ENCODE data around the gene LAMA2.

LAMA2 gene

DNA sequence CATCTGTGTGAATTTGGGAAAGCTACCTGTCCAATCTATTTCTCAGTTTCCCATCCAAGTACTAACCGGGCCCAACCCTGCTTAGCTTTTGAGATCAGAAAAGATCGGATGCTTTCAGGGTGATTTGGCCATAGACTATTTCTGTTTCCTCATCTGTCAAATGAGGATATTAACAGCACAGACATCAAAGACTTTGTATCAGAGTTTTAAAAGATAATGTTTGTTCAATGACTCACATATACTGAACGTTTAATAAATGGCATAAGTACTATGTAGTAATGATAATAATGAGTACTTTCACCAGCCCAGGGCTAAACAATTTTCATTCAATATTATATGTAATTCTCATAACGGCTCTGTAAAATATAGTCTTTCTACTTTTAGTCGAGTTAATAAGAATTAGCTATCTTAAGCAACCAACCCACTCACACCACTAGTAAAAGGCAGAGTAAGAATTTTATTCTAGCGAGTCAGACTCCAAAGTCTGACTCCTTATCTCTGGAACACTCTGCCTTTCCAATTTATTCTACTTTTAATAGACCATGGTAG lies 610.5 kb downstream of the LAMA2 start:
- no peak overlapping the region for H3K4me3 ChIP-seq (ENCODE audit: low read length)
- no peaks in the 10 kb centered on the region for H3K27me3 ChIP-seq (ENCODE audit: low read depth, low read length)
- H3K36me3 ChIP-seq (replicated peaks; ENCODE audit: low read depth, low read length), result no peaks in the 10 kb centered on the region
- H4K20me1 ChIP-seq (ENCODE audit: insufficient read depth, low read length), result no peaks in the 10 kb centered on the region
- H3K9me3 ChIP-seq (ENCODE audit: insufficient read depth, low read length), result no peaks in the 10 kb centered on the region
- no peak overlapping the region for H3K9ac ChIP-seq (ENCODE audit: low read length)
- no peak overlapping the region for H3K4me2 ChIP-seq (ENCODE audit: low read length)
- peaks cover 24% of the 10 kb centered on the region for H3K4me1 ChIP-seq (ENCODE audit: low read length)
- no peak for TF ChIP-seq EZH2phosphoT487 (IDR thresholded peaks at IDR 0.05; ENCODE audit: low read depth)
- TF ChIP-seq, protein P1, sequence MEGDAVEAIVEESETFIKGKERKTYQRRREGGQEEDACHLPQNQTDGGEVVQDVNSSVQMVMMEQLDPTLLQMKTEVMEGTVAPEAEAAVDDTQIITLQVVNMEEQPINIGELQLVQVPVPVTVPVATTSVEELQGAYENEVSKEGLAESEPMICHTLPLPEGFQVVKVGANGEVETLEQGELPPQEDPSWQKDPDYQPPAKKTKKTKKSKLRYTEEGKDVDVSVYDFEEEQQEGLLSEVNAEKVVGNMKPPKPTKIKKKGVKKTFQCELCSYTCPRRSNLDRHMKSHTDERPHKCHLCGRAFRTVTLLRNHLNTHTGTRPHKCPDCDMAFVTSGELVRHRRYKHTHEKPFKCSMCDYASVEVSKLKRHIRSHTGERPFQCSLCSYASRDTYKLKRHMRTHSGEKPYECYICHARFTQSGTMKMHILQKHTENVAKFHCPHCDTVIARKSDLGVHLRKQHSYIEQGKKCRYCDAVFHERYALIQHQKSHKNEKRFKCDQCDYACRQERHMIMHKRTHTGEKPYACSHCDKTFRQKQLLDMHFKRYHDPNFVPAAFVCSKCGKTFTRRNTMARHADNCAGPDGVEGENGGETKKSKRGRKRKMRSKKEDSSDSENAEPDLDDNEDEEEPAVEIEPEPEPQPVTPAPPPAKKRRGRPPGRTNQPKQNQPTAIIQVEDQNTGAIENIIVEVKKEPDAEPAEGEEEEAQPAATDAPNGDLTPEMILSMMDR (IDR thresholded peaks at IDR 0.05; ENCODE audit: low read depth, low read length), result no peak
- no peak overlapping the region for H3K27ac ChIP-seq (ENCODE audit: low read length)
- H3K79me2 ChIP-seq (ENCODE audit: low read length), result no peaks in the 10 kb centered on the region
- H2AFZ ChIP-seq (ENCODE audit: low read depth, low read length), result no peak overlapping the region

- no peak overlapping the region for H3K27ac ChIP-seq (ENCODE audit: low read length)
- no peak overlapping the region for H3K9ac ChIP-seq (ENCODE audit: low read length)
- H4K20me1 ChIP-seq (ENCODE audit: insufficient read depth, low read length), result no peaks in the 10 kb centered on the region
- TF ChIP-seq, protein P1 (IDR thresholded peaks at IDR 0.05; ENCODE audit: low read depth, low read length), result no peak
- TF ChIP-seq EZH2phosphoT487 (IDR thresholded peaks at IDR 0.05; ENCODE audit: low read depth), result no peak
- no peak overlapping the region for H3K4me3 ChIP-seq (ENCODE audit: low read length)
- no peak overlapping the region for H2AFZ ChIP-seq (ENCODE audit: low read depth, low read length)
- no peaks in the 10 kb centered on the region for H3K27me3 ChIP-seq (ENCODE audit: low read depth, low read length)
- H3K79me2 ChIP-seq (ENCODE audit: low read length), result no peaks in the 10 kb centered on the region
- no peaks in the 10 kb centered on the region for H3K9me3 ChIP-seq (ENCODE audit: insufficient read depth, low read length)
- H3K36me3 ChIP-seq (replicated peaks; ENCODE audit: low read depth, low read length), result no peaks in the 10 kb centered on the region
- H3K4me1 ChIP-seq (ENCODE audit: low read length), result peaks cover 28% of the 10 kb centered on the region
- H3K4me2 ChIP-seq (ENCODE audit: low read length), result no peak overlapping the region
These were observed 611.2 kb downstream of the LAMA2 start for GRCh38 chr6:129494099-129494498.

GRCh38 chr6:129494586-129494985 lies 611.6 kb downstream of the LAMA2 start:
- Histone ChIP-seq H3K9me3 (ENCODE audit: insufficient read depth, low read length) (no peaks in the 10 kb centered on the region), H3K9ac (ENCODE audit: low read length) (no peak overlapping the region), H2AFZ (ENCODE audit: low read depth, low read length) (no peak overlapping the region), H3K27me3 (ENCODE audit: low read depth, low read length) (no peaks in the 10 kb centered on the region), H3K79me2 (ENCODE audit: low read length) (no peaks in the 10 kb centered on the region), H3K4me2 (ENCODE audit: low read length) (no peak overlapping the region), H3K4me1 (ENCODE audit: low read length) (peaks cover 29% of the 10 kb centered on the region), H3K36me3 (replicated peaks; ENCODE audit: low read depth, low read length) (no peaks in the 10 kb centered on the region), H3K4me3 (ENCODE audit: low read length) (no peak overlapping the region), H4K20me1 (ENCODE audit: insufficient read depth, low read length) (no peaks in the 10 kb centered on the region), H3K27ac (ENCODE audit: low read length) (no peak overlapping the region)
- TF ChIP-seq, protein P1 (IDR thresholded peaks at IDR 0.05; ENCODE audit: low read depth, low read length), result no peak
- TF ChIP-seq EZH2phosphoT487 (IDR thresholded peaks at IDR 0.05; ENCODE audit: low read depth), result no peak

- Histone ChIP-seq H3K27me3 (ENCODE audit: low read depth, low read length) (no peaks in the 10 kb centered on the region), H3K36me3 (replicated peaks; ENCODE audit: low read depth, low read length) (no peaks in the 10 kb centered on the region), H3K79me2 (ENCODE audit: low read length) (no peaks in the 10 kb centered on the region), H3K27ac (ENCODE audit: low read length) (no peak overlapping the region), H3K9ac (ENCODE audit: low read length) (no peak overlapping the region), H2AFZ (ENCODE audit: low read depth, low read length) (no peak overlapping the region), H3K4me3 (ENCODE audit: low read length) (no peak overlapping the region), H3K4me2 (ENCODE audit: low read length) (no peak overlapping the region), H3K9me3 (ENCODE audit: insufficient read depth, low read length) (no peaks in the 10 kb centered on the region), H4K20me1 (ENCODE audit: insufficient read depth, low read length) (no peaks in the 10 kb centered on the region), H3K4me1 (ENCODE audit: low read length) (peaks cover 26% of the 10 kb centered on the region)
- no peak for TF ChIP-seq EZH2phosphoT487 (IDR thresholded peaks at IDR 0.05; ENCODE audit: low read depth)
- TF ChIP-seq, protein P1 (IDR thresholded peaks at IDR 0.05; ENCODE audit: low read depth, low read length), result no peak
These were observed 612.7 kb downstream of the LAMA2 start for GRCh38 chr6:129495652-129496051.
